Spleen (tissue), 11 donors: ENCODE results near the gene CRTC2. TPM values are rescaled to one million over a fixed set of nuclear protein-coding genes. Genes with fewer than 3 reads are reported as not detected.

Source experiments
- DNase-seq: peaks from one replicate; pipeline ENCODE4 v3.0.0-alpha.2; 2020
- H3K27ac ChIP-seq, 8 donors: fragments of 200-600 bp; sonication (generic) in 7 of 8; 1 replicate in 4 of 8; 2 replicates in 4 of 8; pipeline versions ENCODE4 v1.5.0 to v1.8.0; 2016 to 2021; ENCODE audit warnings: inconsistent platforms in 4 of 8, mild to moderate bottlenecking in 4 of 8, moderate library complexity in 1 of 8
- H3K27me3 ChIP-seq, 7 donors: fragments of 200-600 bp; sonication (generic) in 6 of 7; replicated peaks in 1 of 7; 1 replicate in 4 of 7; 2 replicates in 3 of 7; pipeline versions ENCODE4 v1.5.0 to v1.8.0; 2016 to 2021; ENCODE audit warnings: inconsistent platforms in 3 of 7, mild to moderate bottlenecking in 1 of 7
- H3K36me3 ChIP-seq, 6 donors: fragments of 200-600 bp; sonication (generic) in 5 of 6; 1 replicate in 4 of 6; 2 replicates in 2 of 6; pipeline versions ENCODE4 v1.5.0 to v1.8.0; 2016 to 2021; ENCODE audit warnings: inconsistent platforms in 2 of 6
- H3K4me1 ChIP-seq, 6 donors: fragments of 200-600 bp; sonication (generic) in 5 of 6; 1 replicate in 3 of 6; 2 replicates in 3 of 6; pipeline versions ENCODE4 v1.5.0 to v1.8.0; 2016 to 2021; ENCODE audit warnings: inconsistent platforms in 3 of 6
- H3K4me3 ChIP-seq, 8 donors: fragments of 200-600 bp; sonication (generic) in 7 of 8; 1 replicate in 4 of 8; 2 replicates in 4 of 8; pipeline versions ENCODE4 v1.5.0 to v1.8.0; 2016 to 2021; ENCODE audit warnings: inconsistent platforms in 4 of 8, mild to moderate bottlenecking in 4 of 8, moderate library complexity in 2 of 8
- H3K9me3 ChIP-seq, 8 donors: fragments of 200-600 bp; sonication (generic) in 7 of 8; 1 replicate in 4 of 8; 2 replicates in 4 of 8; pipeline versions ENCODE4 v1.5.0 to v1.8.0; 2016 to 2021; ENCODE audit warnings: inconsistent platforms in 4 of 8
- CTCF ChIP-seq, 11 experiments: fragments of 200-600 bp in 7 of 11; fragments of 450-650 bp in 4 of 11; sonication (generic) in 4 of 11; IDR thresholded peaks in 8 of 11; conservative IDR thresholded peaks in 3 of 11; 1 replicate in 7 of 11; 2 replicates in 4 of 11; pipeline versions ENCODE4 v1.4.0 to v1.8.0; 2016 to 2021; ENCODE audit warnings: antibody characterized with exemption in 11 of 11, inconsistent platforms in 4 of 11, mild to moderate bottlenecking in 1 of 11
- POLR2A ChIP-seq, 3 donors: fragments of 450-650 bp; IDR thresholded peaks; one replicate each; pipeline ENCODE4 v1.5.1; 2017; ENCODE audit warnings: antibody characterized with exemption in 3 of 3, mild to moderate bottlenecking in 1 of 3
- POLR2AphosphoS5 ChIP-seq, 3 donors: sonication (generic); formaldehyde crosslinking; IDR thresholded peaks; one replicate each; pipeline ENCODE4 v1.5.1; 2017; ENCODE audit warnings: antibody characterized with exemption in 3 of 3
- WGBS, 5 donors: extraction: QIAGEN DNeasy Blood & Tissue Kit in 3 of 5; methylation state at CpG; one replicate each; pipeline versions ENCODE4 v1.1.5 to v1.1.7; 2013 to 2018; 5-methylcytosine and 5-hydroxymethylcytosine counted together
- intact Hi-C: fragments of 100-400 bp; cut with DNase I; formaldehyde crosslinking; loops from one replicate; pipeline ENCODE4 v1.15.0; 2023; ENCODE audit warnings: low total_unique reads
- polyA plus RNA-seq, 3 donors: library from polyadenylated mRNA; stranded (reverse); fragments of 200-250 nt; gene quantifications; one replicate each; pipeline ENCODE4 v1.2.1, GENCODE V29; 2013
- total RNA-seq, 7 donors: library from RNA; depleted of rRNA in 3 of 7; stranded (reverse); fragments of >200 nt in 3 of 7; fragmentation: NEBNext Ultra II Directional in 4 of 7; extraction: Animal tissue kit (Norgen Biotek cat#: 25700) in 4 of 7; gene quantifications; one replicate each; pipeline versions ENCODE4 v1.1.0 to v1.2.1, GENCODE V29; 2016 to 2021
- donor health status: healthy with polysubstance abuse.
- donor health status: DM: no; HTN: no; CAD: no; lungs with moderate emphysema.
- donor health status: DM: no; HTN: no; CAD: no.
- donor health status: Bipolar disorder and iron deficiency.
- donor health status: healthy.
- donor health status: DM: no; HTN: no; CAD: no.
- donor health status: DM: yes; HTN: yes; CAD: no.

CRTC2 gene
- total and polyA plus RNA-seq, 10 donors = 34.8 to 80.1 (median 69.5) TPM

GRCh38 chr1:153978274-153978909, 20.0 kb upstream of the CRTC2 start:
- H3K27me3 ChIP-seq = no peaks in the 10 kb centered on the region
- H3K36me3 ChIP-seq = peaks cover 0 to 58% (median 26%) of the 10 kb centered on the region in 6 donors
- DNase-seq = peak; percentile 16
- WGBS, 5 donors = 60 to 79% (median 69%) methylated on average over 9 of the region's 9 CpGs
- TF ChIP-seq POLR2AphosphoS5 (IDR thresholded peaks at IDR 0.05) = no peak
- TF ChIP-seq CTCF (IDR thresholded peaks at IDR 0.05 in 8 of 11, conservative IDR thresholded peaks at IDR 0.05 in 3 of 11) = no peak
- TF ChIP-seq POLR2A (IDR thresholded peaks at IDR 0.05) = no peak
- intact Hi-C loops = no loop called here
- no peaks in the 10 kb centered on the region for H3K9me3 ChIP-seq
- H3K27ac ChIP-seq = peak overlapping the region; percentile 91 to 98 (median 94)
- H3K4me1 ChIP-seq = peaks cover 20 to 80% (median 54%) of the 10 kb centered on the region in 6 donors
- H3K4me3 ChIP-seq = peak overlapping the region in 7 of 8 donors; percentile 84 to 98 (median 95)

- TF ChIP-seq POLR2AphosphoS5 (IDR thresholded peaks at IDR 0.05) (peak; percentile 98), POLR2A (IDR thresholded peaks at IDR 0.05) (peak in 2 of 3 donors; percentile 52 to 89), CTCF (IDR thresholded peaks at IDR 0.05 in 8 of 11, conservative IDR thresholded peaks at IDR 0.05 in 3 of 11) (peak in 3 of 11 experiments; percentile 21 to 43 (median 28))
- no peaks in the 10 kb centered on the region for H3K27me3 ChIP-seq
- intact Hi-C loops = no loop called here
- no peaks in the 10 kb centered on the region for H3K9me3 ChIP-seq
- WGBS, 5 donors = 0 to 1% (median 1%) methylated on average over 40 to 75 of the region's 75 CpGs
- H3K4me1 ChIP-seq = peaks cover 20 to 78% (median 51%) of the 10 kb centered on the region in 6 donors
- H3K36me3 ChIP-seq = peaks cover 0 to 58% (median 32%) of the 10 kb centered on the region in 6 donors
- peak; percentile 97 for DNase-seq
- H3K27ac ChIP-seq = peak within 1 kb of the TSS; percentile 91 to 98 (median 94)
- peak within 1 kb of the TSS; percentile 84 to 98 (median 94) for H3K4me3 ChIP-seq
Measured at GRCh38 chr1:153977250-153978240, 19.1 kb upstream of the CRTC2 start, which contains the start of gene JTB. JTB (minus strand) TSS chr1:153977674; CDS start chr1:153977252, 422 bp downstream.

- intact Hi-C loops = no loop called here
- TF ChIP-seq POLR2AphosphoS5 (IDR thresholded peaks at IDR 0.05) (no peak), POLR2A (IDR thresholded peaks at IDR 0.05) (no peak), CTCF (IDR thresholded peaks at IDR 0.05 in 8 of 11, conservative IDR thresholded peaks at IDR 0.05 in 3 of 11) (no peak)
- Histone ChIP-seq H3K4me3 (peak overlapping the region; percentile 84 to 98 (median 94)), H3K27ac (peak overlapping the region; percentile 91 to 98 (median 94)), H3K36me3 (peaks cover 0 to 54% (median 32%) of the 10 kb centered on the region in 6 donors), H3K4me1 (peaks cover 20 to 78% (median 48%) of the 10 kb centered on the region in 6 donors), H3K9me3 (no peaks in the 10 kb centered on the region), H3K27me3 (no peaks in the 10 kb centered on the region)
- DNase-seq = peak; percentile 78
- whole genome bisulfite sequencing, 5 donors = 1 to 2% (median 2%) methylated on average over 13 to 16 of the region's 16 CpGs
Measured at GRCh38 chr1:153976819-153977249, 18.4 kb upstream of the CRTC2 start.
